Sigmoid colon (tissue), 4 donors: ENCODE data around the gene CARD8.

Experiments used
- CTCF ChIP-seq, 4 experiments: fragments of 450-650 bp in 3 of 4; fragments of 200-600 bp in 1 of 4; IDR thresholded peaks; one replicate each; pipeline ENCODE4 v1.5.1; 2016 to 2019; ENCODE audit warnings: antibody characterized with exemption in 4 of 4, mild to moderate bottlenecking in 3 of 4, moderate library complexity in 2 of 4
- EP300 ChIP-seq, 4 donors: sonication (generic); formaldehyde crosslinking; IDR thresholded peaks; one replicate each; pipeline ENCODE4 v1.6.1; 2017; ENCODE audit warnings: antibody characterized with exemption in 4 of 4
- POLR2A ChIP-seq, 2 donors: fragments of 450-650 bp; IDR thresholded peaks; one replicate each; pipeline ENCODE4 v1.6.1; 2016; ENCODE audit warnings: antibody characterized with exemption in 2 of 2, mild to moderate bottlenecking in 2 of 2, moderate library complexity in 2 of 2
- POLR2AphosphoS5 ChIP-seq, 4 donors: sonication (generic); formaldehyde crosslinking; IDR thresholded peaks; one replicate each; pipeline ENCODE4 v1.6.1; 2017; ENCODE audit warnings: antibody characterized with exemption in 4 of 4

DNA sequence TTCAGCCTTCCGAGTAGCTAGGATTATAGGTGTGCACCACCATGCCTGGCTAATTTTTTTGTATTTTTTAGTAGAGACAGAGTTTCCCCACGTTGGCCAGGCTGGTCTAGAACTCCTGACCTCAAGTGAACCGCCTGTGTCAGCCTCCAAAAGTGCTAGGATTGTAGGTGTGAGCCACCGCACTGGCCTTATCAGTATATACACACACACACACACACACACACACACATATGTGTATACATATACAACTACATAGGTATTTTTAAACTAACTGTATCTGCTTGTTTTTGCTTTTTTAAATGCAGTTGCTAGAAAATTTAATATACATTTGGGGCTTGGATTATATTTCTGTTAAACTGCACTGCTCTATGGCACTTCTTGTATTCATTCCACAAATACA lies 3.1 kb downstream of the CARD8 start:
- TF ChIP-seq CTCF (IDR thresholded peaks at IDR 0.05) (no peak), EP300 (IDR thresholded peaks at IDR 0.05) (no peak), POLR2AphosphoS5 (IDR thresholded peaks at IDR 0.05) (no peak), POLR2A (IDR thresholded peaks at IDR 0.05) (no peak)
